GM21423 (cell line): ENCODE measurements around the gene JDP2.

ENCODE experiments used
- ATAC-seq: cut with Tn5 transposase; IDR thresholded peaks from one replicate; pipeline ENCODE4 v1.9.1; 2021; ENCODE audit warnings: mild to moderate bottlenecking, moderate library complexity; ENCODE audit not compliant: unreplicated experiment

Gene JDP2

GRCh38 chr14:75511201-75511600 lies 83.4 kb downstream of the JDP2 start:
- no peak for ATAC-seq

DNA sequence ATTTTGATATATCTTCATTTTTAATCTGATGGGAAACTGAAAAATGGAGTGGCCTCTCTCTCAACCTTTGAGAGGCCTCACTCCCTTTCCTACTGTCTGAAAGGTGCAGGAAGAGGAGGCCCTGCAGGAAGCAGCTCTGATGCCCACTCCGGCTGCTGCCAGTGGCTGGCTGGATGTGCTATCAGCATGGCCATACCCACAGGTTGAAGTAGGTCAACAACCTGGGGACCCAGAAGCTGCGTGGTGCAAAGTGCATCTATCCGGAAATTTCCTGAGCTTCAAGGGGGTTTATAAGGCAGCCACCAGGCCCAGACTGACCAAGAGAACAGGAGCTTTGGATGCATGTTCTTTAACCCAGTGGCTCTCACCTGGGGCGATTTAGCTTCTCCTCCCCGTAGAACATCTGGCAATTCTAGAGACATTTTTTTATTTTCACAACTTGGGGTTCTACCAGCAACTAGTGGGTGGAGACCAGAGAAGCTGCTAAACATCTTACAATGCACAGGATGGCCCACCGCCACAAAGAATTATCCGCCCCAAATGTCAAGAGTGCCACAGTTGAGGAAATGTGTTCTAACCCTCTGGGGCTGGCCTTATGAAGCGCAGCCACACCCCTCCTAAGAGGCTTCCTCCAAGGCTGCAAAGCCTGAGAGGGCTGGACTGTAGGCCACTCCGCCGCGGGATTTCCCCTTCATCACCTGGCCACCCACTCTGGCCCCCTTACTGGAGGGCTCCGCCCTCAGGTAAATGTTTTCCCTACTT lies 86.3 kb downstream of the JDP2 start:
- peak; percentile 34 for ATAC-seq

DNA sequence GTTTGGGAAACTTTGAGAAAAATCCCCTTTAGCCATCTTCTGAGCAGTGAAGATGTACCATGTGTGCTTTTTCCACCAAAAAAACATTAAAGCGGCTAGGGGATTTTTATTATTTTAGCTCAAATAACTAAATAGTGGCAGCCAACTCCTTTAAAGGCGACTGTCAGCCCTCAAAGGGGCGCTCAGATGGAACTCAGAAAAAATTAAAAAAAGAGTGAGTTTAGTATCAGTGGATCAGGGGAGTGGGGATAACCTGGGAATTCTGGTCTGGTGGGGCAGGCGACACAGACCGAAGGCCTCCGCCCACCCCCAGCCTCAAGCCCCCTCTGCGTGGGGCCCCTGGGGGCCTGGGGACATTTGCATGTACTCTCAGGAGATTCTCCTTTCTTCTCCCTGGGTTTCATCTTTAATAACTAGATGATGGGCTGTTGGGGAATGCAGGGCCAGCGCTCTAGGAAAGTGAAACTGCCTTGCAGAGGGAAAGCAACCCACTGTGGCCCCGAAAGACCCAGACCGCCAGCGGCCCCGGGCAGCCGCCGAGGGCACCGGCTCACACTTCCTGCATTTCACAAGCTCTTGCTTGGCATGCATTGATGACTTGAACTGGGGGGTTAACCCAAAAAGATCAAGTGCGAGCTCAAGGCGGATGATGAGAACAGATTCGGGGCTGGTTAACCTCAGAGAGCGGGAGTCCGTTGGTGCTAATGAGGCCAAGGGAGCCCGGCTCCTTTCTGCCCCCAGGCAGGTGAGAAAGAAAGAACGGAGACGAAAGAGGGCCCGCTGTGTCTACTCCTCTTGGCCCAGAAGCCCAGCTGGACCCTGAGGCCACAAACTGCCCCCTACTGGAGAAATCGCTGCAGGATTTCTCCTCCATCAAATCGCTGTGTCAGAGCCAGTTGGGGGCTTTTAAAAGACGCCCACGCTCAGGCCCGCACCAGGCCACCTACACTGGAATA lies 87.1 kb downstream of the JDP2 start:
- peak; percentile 61 for ATAC-seq

- peak; percentile 39 for ATAC-seq
Observed at GRCh38 chr14:75515629-75515996, 87.8 kb downstream of the JDP2 start.

DNA sequence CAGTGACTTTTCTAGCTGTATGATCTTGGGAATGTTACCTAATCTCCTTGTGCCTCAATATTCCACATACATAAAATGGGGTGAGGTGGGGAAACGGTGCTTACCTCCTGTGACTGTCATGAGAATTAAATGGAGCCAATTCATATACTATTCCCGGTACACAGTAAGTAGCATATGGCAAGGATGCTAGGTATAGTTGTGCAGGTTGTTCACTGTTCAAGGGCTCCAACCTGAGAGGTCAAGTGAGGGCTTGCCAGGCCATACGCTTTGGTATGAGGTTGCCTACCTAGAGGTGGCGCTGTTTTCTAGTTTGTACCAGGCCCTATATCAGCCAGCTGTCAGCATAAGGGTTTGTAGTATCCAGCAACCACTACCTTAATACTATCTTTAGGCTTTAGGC lies 90.8 kb downstream of the JDP2 start:
- no peak for ATAC-seq

DNA sequence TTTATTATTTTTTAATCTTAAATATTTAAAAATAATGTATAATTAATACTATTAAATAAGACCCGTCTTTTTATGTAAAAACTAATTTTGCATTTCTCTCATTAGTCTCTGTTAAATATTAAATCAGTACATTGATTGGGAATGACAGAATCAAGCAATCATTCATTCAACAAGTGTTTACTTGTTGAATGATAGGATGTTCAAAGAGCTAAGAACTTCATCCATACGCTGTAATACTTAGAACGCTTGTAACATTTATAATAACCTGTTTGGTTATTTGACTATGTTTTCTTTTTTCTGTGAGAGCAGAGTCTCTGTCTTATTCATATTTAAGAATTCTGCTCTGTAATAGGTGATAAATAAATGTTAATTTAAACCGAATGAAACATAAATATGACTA lies 91.6 kb downstream of the JDP2 start:
- ATAC-seq, result no peak

GRCh38 chr14:75519826-75520728 lies 92.3 kb downstream of the JDP2 start:
- ATAC-seq, result no peak

- ATAC-seq, result no peak
Observed at GRCh38 chr14:75520852-75521251, 93.0 kb downstream of the JDP2 start.

GRCh38 chr14:75521415-75522199 lies 93.8 kb downstream of the JDP2 start:
- peak; percentile 20 for ATAC-seq

- ATAC-seq, result peak; percentile 55
Observed at GRCh38 chr14:75522224-75522982, 94.6 kb downstream of the JDP2 start, which contains the start of gene BATF. Gene BATF, plus strand, starts transcription at chr14:75522469. Its CDS starts 214 bp downstream, at chr14:75522683.

GRCh38 chr14:75522983-75523318 lies 95.1 kb downstream of the JDP2 start:
- no peak for ATAC-seq
